Panc1 (cell line): ENCODE data around the gene CANT1. TPM values are rescaled to one million over a fixed set of nuclear protein-coding genes. Genes with fewer than 3 reads are reported as not detected.

Experiments used
- ATAC-seq: fragments of 200-7000 bp; cut with Tn5 transposase; 2 replicates; pipeline ENCODE4 v1.9.1; 2020; ENCODE audit warnings: mild to moderate bottlenecking, moderate library complexity
- BruUV-seq: library from RNA; stranded (reverse); fragments of 400-500 nt; replicated peaks from 2 replicates; lab custom pipeline; 2021; lab: Mats Ljungman, UMichigan
- CTCF ChIA-PET: fragments of 300-600 bp; sonication (Branson Sonifier 250); formaldehyde crosslinking; loops from one replicate; lab custom pipeline; 2022; ENCODE audit warnings: antibody characterized with exemption; lab: Charles Lee
- POLR2A ChIA-PET: fragments of 300-600 bp; sonication (Branson Sonifier 250); formaldehyde crosslinking; loops from one replicate; lab custom pipeline; 2022; ENCODE audit warnings: antibody characterized with exemption; lab: Charles Lee
- DNase-seq: peaks from one replicate; pipeline ENCODE4 v3.0.0-alpha.2; 2010; ENCODE audit warnings: low read depth, low spot score
- H3K27ac ChIP-seq: 2 replicates; pipeline ENCODE4 v1.5.1; 2011; ENCODE audit warnings: mild to moderate bottlenecking, low read length, inconsistent platforms
- H3K27me3 ChIP-seq: fragments of 200-500 bp; sonication (Bioruptor generic); 2 replicates; pipeline ENCODE4 v1.6.0; 2014; ENCODE audit warnings: low read length, inconsistent platforms; ENCODE audit not compliant: control insufficient read depth, insufficient read depth
- H3K36me3 ChIP-seq: fragments of 200-500 bp; sonication (Bioruptor generic); 2 replicates; pipeline ENCODE4 v1.5.1; 2014; ENCODE audit warnings: inconsistent platforms, mild to moderate bottlenecking, low read length, moderate library complexity; ENCODE audit not compliant: control insufficient read depth, insufficient read depth
- H3K4me1 ChIP-seq: 2 replicates; pipeline ENCODE4 v1.5.1; 2011; ENCODE audit warnings: inconsistent platforms, mild to moderate bottlenecking, low read length, moderate library complexity; ENCODE audit not compliant: control insufficient read depth, insufficient read depth
- H3K4me3 ChIP-seq, 2 experiments: 2 replicates each; pipeline ENCODE4 v1.5.1; 2011 to 2012; ENCODE audit warnings: low read depth in 2 of 2, low read length in 2 of 2, mild to moderate bottlenecking in 2 of 2, inconsistent platforms in 1 of 2, moderate library complexity in 1 of 2
- H3K9me3 ChIP-seq: fragments of 200-500 bp; sonication (Bioruptor generic); 2 replicates; pipeline ENCODE4 v1.5.1; 2014; ENCODE audit warnings: low read depth, mild to moderate bottlenecking, inconsistent platforms, low read length, moderate library complexity; ENCODE audit not compliant: control insufficient read depth, insufficient read depth
- POLR2AphosphoS5 ChIP-seq: IDR thresholded peaks from 2 replicates; pipeline ENCODE4 v1.6.1; 2012; ENCODE audit warnings: mild to moderate bottlenecking, low read depth, low read length, moderate library complexity
- SIN3A ChIP-seq: IDR thresholded peaks from 2 replicates; pipeline ENCODE4 v1.6.1; 2012; ENCODE audit warnings: low read depth, mild to moderate bottlenecking, low read length, moderate library complexity, borderline replicate concordance; ENCODE audit not compliant: insufficient read depth
- TCF7L2 ChIP-seq: IDR thresholded peaks from 2 replicates; pipeline ENCODE4 v1.6.1; 2011; ENCODE audit warnings: mild to moderate bottlenecking, low read depth, low read length, inconsistent platforms
- in situ Hi-C: cut with HindIII; loops from 2 replicates; pipeline ENCODE4 v1.10.0; 2016; ENCODE audit warnings: low sequenced_read_pairs, low pct_unique_long_range_greater_than_20kb
- intact Hi-C: fragments of 100-400 bp; cut with micrococcal nuclease; formaldehyde crosslinking; loops from one replicate; pipeline ENCODE4 v1.10.0; 2022; ENCODE audit not compliant: unreplicated experiment
- total RNA-seq: library from RNA; stranded (reverse); gene quantifications from one replicate; pipeline ENCODE4 v1.2.1, GENCODE V29; 2021; ENCODE audit not compliant: unreplicated experiment
- TF ChIP-seq, protein P1 (sequence below): fragments of 450-650 bp; IDR thresholded peaks from 2 replicates; pipeline ENCODE4 v1.5.1; 2017; ENCODE audit warnings: mild to moderate bottlenecking
- TF ChIP-seq, protein P2 (sequence below), 2 experiments: IDR thresholded peaks; 2 replicates each; pipeline ENCODE4 v1.6.1; 2011 to 2012; ENCODE audit warnings: low read depth in 2 of 2, control low read depth in 1 of 2, low read length in 1 of 2, mild to moderate bottlenecking in 1 of 2, moderate library complexity in 1 of 2; ENCODE audit not compliant: insufficient read depth in 1 of 2

CANT1 gene
- total RNA-seq, 1 experiment from 2014 or later, result 160 TPM

- H3K4me3 ChIP-seq, result no peak overlapping the region
- no peak overlapping the region for H3K27ac ChIP-seq
- no peaks in the 10 kb centered on the region for H3K27me3 ChIP-seq
- TF ChIP-seq POLR2AphosphoS5 (no peak), SIN3A (no peak), TCF7L2 (no peak)
- TF ChIP-seq, protein P1, sequence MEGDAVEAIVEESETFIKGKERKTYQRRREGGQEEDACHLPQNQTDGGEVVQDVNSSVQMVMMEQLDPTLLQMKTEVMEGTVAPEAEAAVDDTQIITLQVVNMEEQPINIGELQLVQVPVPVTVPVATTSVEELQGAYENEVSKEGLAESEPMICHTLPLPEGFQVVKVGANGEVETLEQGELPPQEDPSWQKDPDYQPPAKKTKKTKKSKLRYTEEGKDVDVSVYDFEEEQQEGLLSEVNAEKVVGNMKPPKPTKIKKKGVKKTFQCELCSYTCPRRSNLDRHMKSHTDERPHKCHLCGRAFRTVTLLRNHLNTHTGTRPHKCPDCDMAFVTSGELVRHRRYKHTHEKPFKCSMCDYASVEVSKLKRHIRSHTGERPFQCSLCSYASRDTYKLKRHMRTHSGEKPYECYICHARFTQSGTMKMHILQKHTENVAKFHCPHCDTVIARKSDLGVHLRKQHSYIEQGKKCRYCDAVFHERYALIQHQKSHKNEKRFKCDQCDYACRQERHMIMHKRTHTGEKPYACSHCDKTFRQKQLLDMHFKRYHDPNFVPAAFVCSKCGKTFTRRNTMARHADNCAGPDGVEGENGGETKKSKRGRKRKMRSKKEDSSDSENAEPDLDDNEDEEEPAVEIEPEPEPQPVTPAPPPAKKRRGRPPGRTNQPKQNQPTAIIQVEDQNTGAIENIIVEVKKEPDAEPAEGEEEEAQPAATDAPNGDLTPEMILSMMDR, result no peak
- TF ChIP-seq, protein P2, sequence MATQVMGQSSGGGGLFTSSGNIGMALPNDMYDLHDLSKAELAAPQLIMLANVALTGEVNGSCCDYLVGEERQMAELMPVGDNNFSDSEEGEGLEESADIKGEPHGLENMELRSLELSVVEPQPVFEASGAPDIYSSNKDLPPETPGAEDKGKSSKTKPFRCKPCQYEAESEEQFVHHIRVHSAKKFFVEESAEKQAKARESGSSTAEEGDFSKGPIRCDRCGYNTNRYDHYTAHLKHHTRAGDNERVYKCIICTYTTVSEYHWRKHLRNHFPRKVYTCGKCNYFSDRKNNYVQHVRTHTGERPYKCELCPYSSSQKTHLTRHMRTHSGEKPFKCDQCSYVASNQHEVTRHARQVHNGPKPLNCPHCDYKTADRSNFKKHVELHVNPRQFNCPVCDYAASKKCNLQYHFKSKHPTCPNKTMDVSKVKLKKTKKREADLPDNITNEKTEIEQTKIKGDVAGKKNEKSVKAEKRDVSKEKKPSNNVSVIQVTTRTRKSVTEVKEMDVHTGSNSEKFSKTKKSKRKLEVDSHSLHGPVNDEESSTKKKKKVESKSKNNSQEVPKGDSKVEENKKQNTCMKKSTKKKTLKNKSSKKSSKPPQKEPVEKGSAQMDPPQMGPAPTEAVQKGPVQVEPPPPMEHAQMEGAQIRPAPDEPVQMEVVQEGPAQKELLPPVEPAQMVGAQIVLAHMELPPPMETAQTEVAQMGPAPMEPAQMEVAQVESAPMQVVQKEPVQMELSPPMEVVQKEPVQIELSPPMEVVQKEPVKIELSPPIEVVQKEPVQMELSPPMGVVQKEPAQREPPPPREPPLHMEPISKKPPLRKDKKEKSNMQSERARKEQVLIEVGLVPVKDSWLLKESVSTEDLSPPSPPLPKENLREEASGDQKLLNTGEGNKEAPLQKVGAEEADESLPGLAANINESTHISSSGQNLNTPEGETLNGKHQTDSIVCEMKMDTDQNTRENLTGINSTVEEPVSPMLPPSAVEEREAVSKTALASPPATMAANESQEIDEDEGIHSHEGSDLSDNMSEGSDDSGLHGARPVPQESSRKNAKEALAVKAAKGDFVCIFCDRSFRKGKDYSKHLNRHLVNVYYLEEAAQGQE (IDR thresholded peaks at IDR 0.05; ENCODE audit: insufficient read depth in 1 of 2, low read depth in 2 of 2, low read length in 1 of 2), result no peak
- no TSS peak for BruUV-seq
- 0 out of 2 replicates have a peak, but pooled peaks cover 2% of the 10 kb centered on the region for H3K4me1 ChIP-seq
- intact Hi-C loops, result no loop called here
- ATAC-seq (0 out of 2 replicates have a peak, but pooled peaks have one; percentile 11), DNase-seq (no peak)
- ChIA-PET CTCF (no interaction called here), POLR2A (no interaction called here)
- H3K36me3 ChIP-seq, result no peaks in the 10 kb centered on the region
- in situ Hi-C loops, result no loop called here
- H3K9me3 ChIP-seq, result peaks cover 19% of the 10 kb centered on the region
These were observed 55.9 kb downstream of the CANT1 start for GRCh38 chr17:78953356-78954350.

DNA sequence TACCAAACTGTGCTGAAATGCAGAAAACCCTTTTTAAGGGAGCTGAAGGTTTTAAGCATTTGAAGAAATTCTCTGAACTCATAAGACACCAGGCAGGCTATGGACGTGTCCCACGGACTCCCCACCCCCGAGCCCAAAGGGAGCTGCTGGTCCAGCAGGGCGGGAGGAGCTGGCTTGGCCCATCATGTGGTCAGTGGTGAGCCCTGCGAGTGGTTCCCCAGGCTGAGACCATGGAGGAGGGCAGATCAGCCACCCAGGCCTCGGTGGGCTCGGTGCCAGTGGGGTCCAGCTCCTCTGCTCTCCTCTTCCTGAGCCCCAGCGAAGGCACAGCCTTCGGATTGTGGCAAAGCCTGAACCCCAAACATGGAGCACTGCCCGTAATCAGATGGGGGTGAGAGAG is 56.9 kb downstream of the CANT1 start:
- Histone ChIP-seq H3K27ac (no peak overlapping the region), H3K27me3 (no peaks in the 10 kb centered on the region), H3K4me3 (no peak overlapping the region), H3K36me3 (no peaks in the 10 kb centered on the region), H3K4me1 (no peaks in the 10 kb centered on the region), H3K9me3 (peaks cover 19% of the 10 kb centered on the region)
- no peak for TF ChIP-seq SIN3A
- TF ChIP-seq, protein P2 (IDR thresholded peaks at IDR 0.05; ENCODE audit: insufficient read depth in 1 of 2, low read depth in 2 of 2, low read length in 1 of 2), result no peak
- TF ChIP-seq POLR2AphosphoS5, result no peak
- TF ChIP-seq, protein P1, result no peak
- no peak for TF ChIP-seq TCF7L2
- CTCF ChIA-PET, result no interaction called here
- POLR2A ChIA-PET, result interaction anchor here (0.6 kb wide), 1 partner anchor 150 kb away, joined by 8 read pairs; no protein-coding TSS in a partner anchor
- DNase-seq, result no peak
- no peak for ATAC-seq
- intact Hi-C loops (no loop called here), in situ Hi-C loops (no loop called here)
- no TSS peak for BruUV-seq
